HG03565 (cell line): Measurements from ENCODE around the gene RABAC1.
"Not testable (repeated sequence)": the region's sequence is repeated elsewhere in the genome, so short reads cannot be mapped to it uniquely, and the experiment has no call there.

Experiments
- ATAC-seq: cut with Tn5 transposase; IDR thresholded peaks from one replicate; pipeline ENCODE4 v1.9.1; 2021; ENCODE audit warnings: mild to moderate bottlenecking, moderate library complexity; ENCODE audit not compliant: unreplicated experiment

The RABAC1 gene, protein sequence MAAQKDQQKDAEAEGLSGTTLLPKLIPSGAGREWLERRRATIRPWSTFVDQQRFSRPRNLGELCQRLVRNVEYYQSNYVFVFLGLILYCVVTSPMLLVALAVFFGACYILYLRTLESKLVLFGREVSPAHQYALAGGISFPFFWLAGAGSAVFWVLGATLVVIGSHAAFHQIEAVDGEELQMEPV

DNA sequence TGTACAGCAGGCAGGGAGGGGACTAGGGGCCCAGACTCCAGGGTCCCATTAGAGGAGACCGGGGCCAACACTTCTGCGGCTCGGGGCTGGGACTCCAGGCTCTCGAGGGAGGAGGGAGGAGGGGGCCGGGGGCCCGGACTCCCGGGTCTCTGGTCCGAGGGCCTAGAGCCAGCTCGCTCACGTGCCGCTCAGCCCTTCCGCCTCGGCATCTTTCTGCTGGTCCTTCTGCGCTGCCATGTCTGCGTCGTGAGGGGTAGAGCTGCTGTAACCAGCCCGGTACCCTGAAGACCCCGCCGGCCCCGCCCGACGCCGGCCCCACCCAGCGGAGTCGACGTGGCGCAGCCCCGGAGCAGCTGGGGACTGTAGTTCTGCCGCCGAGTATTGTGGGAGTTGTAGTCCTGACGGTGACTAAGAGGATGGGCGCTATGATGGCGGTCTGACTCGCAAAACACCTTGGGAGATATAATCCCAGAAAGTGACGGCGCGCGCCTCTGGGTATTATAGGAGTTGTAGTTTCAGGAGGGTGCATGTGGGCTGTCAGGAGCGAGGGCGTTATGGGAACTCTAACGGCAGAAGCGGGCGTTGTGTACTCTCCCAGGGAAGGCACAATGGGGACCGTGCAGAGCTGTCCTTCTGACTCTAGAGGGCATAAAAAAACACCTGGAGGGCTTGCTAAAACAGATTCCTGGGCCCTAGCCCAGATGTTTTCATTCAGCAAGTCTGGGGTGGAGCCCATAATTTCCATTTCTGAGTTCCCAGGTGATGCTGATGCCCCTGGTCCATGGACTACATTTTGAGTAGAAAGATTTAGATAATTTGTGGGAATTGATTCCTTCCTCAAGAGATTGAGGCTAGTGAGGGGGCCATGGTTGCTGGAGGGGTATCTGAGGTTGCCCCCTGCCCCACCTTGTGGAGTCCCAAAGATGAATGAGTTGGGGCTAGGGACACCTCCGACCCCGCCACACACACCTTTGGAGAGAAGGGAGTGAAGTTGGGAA lies at the start of gene RABAC1:
RABAC1 (minus strand) TSS at position 266 of the 998 bp plus-strand sequence; CDS start at position 237, 29 bp downstream.
- peak; percentile 87 for ATAC-seq

DNA sequence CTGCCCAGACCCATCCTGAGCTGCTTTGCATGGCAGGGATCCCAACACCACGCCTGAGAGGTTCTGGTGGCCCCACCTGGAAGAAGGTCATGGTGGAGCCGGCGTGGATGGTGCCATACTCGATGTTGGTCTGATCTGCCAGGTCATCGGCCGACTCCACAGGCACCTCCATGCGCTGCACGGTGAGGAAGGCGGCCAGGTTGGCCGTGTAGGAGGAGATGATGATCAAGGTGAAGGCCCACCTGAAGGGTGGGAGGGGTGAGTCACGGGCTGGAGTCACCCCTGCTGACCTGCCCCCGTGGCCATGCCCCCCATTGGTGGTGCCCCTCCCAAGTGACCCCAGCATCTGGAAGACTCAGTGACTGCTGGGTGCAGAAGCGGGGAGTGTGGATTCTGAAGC lies 47.4 kb upstream of the RABAC1 start:
- no peak for ATAC-seq

DNA sequence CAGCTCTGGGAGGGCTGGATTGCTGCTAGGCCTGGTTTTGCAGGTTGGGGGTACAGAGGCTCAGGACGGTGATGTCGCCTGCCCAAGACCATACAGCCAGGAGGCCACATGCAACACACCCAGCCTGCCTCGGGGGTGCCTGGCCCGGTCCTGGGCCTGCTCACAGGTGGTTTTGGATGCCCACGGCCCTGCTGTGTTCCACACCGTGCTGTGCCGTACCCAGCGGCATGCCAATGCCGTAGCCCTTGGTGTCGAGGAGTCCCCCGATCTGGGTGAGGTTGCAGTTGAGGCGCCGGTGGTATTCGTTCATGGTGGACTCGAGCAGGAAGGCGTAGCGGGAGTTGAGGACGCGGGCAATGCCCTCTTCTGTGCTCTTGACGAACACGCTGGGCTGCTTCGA lies 46.4 kb upstream of the RABAC1 start:
- no peak for ATAC-seq

DNA sequence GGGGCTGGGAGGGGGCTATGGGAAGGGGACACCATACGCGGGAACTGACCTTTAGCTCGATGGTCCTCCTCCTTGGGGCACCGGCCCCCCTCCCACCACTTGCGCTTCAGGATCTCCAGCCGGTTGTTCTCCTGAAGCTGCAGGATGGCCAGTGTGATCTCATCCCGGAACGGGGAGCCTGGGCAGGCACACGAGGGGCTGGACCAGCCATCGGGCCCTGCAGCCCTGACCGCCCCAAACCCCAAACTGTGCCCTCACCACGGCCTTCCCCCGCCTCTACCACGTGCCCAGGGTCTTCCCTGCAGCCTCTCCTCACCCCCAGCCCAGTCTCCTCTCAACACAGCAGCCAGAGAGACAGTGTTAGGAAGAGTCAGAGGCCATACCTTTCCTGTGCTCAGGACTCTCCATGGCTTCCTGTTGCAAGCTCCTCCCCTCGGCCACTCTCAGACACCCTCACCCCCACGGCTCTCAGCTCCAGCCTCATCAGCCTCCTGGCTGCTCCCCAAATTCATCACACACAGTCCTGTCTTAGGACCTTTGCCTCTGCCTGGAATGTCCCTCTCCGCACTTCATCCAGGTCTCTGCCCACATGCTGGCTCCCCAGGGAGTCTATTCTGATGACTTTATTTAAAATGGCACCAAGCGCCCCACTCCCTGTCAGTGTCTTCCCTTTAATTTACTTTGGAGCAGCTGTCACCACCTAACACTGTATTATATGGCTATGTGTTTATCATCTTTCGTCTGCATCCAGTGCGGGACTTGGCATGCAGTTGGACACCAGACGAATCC lies 44.6 kb upstream of the RABAC1 start:
- ATAC-seq = no peak

DNA sequence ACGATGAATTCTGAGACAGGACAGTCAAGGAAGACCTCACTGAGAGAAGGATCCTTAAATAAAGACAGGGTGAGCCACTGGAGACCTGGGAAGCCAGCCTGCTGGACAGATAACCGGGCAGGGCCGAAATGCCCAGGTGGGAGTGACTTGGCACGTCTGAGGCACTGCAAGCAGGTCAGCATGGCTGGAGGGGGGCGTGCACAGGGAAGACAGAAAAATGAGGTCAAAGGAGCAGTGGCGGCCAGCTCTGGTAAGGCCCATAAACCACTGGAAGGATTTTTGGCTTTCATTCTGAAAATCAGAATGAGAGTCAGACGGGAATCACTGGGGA lies 40.7 kb upstream of the RABAC1 start:
- no peak for ATAC-seq

DNA sequence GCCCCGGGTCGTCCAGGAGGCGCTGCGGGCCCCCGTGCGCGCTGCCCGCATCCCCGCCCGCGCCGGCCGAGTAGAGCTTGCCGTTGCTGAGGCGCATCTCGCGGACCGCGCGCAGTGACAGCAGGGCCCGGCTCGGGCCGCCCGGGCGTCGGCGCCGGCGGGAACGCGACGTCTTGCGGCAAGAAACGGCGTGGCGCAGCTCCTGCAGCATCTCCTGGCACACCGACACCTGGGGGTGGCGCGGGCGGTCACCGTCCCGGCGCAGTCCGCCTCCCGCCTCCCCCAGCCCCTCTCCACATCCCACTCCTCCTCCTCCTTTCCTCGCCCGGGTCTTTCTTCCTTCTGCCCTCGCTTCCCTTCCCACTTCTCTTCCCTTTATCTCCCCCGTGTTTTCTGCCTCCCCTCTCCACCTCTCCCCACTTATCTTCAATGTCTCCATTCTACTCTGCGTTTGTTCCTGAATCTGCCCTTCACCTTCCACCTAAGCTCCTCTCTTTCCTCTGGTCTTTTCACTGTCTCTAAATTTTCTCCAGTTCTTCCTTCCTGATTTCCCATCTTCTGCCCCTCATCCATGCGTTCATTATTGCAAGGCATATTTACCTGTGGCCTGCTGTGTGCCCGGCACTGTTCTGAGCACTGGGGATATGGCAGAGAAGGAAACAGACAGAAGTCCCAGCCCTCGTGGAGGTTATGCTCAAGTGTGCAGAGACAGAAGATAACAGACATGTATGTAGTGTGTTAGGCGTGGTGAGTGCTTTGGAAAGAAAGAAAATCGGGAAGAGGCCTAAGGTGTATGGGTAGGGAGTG lies 40.2 kb upstream of the RABAC1 start:
- no peak for ATAC-seq

DNA sequence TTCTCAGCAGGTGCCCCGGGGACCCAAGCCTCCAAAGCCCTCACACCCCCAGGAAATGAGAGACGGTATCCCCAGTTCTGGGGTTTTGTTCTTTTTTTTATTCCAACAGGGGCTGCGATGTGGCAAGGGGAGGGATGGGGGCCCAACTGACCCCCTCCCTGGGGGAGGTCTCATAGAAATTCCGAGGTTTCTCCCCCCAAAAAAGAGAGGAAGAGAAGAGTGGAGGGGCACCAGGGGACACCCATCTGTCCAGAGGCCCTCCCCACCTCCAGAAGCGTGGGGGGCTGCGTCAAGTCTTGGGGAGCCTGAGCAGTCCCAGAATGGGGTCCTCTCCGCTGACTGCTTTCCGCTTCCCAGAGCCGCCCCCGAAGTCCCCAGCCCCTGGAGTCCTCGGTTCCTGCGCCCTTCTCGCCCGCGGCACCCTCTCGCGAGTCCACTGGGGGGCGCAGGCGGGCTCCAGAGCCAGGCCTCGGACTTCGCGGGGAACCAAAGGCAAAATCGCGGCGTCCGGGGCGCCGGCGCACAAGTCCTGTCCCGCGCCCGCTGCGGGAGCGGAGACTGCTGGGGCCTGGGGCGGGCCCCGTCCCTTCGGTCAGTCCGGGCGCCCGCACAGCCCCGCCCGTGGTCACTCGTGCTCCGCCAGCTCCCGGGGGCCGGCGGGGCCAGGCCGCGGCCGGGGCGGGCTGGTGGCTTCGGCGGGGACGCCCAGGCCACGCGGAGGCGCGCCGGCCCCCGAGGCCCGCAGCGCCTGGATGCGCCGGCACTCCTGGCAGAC lies 39.3 kb upstream of the RABAC1 start:
- no peak for ATAC-seq

DNA sequence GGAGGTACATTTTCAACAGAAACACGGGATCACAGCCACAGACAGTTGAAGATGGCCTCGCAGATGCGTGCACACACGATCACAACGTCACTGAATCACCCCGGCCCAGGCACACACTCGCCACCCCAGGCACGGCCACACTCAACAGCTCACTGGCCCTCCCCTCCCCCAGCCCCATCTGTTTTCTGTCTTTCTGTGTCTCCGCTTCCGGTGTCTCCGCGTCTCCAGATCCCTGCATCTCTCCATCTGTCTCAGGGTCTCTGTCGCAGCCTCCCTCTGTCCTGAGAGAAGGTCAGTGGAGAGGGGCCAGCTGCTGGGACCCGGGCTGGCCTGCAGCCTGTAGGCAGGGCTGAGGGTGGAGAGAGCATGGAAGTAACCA lies 38.7 kb upstream of the RABAC1 start:
- ATAC-seq = no peak

DNA sequence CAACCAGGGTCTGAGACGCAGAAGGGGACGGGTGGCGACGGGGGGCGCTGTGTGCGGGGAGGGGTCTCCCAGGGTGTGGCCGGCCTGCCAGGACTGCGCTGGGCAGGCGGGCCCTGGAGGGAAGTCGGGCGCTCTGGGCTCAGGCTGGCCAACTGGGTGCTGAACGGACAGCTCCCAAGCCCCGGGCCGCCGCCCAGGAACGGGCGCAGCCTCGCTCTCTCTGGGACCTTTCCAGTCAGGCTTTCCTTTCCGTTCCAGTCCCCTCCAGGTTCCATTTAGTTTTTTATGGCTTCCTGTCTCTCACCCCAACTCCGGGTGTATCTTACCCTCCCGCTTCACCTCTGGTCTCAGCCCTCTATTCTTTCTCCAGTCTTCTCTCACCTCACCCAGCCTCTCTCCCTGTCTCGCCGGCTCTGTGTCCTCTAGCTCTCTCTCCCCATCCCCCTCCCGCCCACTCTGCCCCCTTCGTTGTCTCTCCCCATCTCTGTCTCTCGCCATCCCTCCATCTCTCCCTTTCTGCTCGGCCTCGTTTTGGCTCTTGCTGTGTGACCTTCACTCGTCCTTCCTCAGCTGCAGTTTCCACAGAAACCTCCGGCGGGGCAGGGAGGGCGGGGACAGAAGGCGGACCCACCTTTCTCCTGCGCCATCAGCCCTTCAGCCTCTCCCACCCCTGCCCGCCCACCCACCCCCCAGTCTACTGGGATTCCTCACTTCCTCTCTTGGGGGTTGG lies 38.2 kb upstream of the RABAC1 start:
- no peak for ATAC-seq

DNA sequence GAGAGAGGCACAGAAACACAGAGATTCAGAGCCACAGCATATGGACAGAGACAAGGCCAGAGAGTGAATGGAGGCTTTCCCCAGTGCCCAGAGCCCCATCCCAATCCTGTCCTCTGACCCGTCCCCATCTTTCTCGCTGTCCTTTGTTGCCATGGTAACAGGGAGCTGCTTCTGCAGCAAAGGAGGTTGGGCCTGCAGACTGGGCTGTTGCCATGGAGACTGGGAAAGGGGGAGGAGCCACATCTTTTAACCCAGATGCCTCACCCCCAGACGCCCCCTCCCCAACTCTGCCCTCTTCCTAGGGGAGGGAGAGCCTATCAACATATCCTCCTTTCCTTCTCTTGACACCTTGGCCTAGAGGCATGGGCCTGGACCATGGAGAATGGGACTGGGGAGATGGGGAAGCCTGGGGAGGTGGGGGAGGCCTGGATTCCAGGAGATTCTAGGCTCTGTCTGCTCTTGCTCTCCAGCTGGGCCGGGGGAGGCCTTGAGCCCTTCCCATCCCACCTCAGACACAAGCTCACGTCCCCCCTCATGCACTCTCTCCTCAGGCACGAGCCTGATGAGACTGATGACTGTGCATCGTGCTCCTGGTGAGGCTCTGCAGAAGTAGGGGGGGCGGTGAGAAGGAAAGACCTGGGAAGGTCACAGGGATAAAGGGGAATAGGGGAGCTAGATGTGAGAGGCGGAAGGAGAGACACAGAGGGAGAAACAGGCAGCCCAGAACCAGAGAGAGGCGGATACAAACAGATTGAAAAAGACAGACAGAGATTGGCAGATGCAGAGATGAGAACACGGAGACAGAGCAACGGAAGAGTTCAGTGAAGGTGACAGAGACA lies 37.1 kb upstream of the RABAC1 start:
- no peak for ATAC-seq

DNA sequence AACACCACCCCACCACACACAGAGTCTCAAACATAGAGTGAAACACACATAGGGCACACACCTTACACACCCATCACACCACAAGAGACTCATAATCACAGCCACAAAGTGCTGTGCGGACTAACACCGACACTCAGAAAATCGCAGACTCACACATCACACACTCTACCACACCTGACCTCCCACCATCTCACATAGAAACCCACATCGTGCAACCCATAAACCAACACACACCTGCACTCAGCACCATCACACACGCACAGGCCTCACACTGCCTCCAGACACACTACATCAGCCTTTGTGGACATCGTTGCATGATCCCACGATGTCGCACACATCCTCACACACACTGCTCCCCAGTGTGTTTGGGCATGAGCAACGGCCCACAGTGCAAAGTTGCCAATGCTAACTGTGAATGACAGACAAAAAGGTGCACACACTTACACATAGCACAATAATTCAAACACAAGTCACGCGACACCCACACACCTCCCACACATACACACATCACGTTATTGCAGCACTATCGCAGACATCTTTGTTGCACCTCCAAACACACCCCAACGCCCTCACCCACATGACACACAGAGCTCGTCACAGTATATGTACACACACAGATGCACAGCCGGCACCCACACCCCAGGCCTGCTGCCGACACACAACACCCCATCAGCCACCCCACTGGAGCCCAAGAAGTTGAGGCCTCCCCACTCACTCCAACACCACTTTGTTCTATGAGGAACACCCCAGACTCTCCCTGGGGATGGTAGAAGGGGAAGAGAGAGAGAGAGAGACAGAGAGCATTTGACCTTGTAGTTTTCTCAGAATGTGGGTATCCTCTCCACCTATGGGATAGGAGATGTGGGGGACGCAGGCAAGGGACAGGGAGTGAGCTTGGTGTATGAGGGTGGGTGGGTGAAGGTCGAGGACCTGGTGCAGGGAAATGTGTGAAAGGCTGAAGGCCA lies 36.2 kb upstream of the RABAC1 start:
- ATAC-seq = no peak

DNA sequence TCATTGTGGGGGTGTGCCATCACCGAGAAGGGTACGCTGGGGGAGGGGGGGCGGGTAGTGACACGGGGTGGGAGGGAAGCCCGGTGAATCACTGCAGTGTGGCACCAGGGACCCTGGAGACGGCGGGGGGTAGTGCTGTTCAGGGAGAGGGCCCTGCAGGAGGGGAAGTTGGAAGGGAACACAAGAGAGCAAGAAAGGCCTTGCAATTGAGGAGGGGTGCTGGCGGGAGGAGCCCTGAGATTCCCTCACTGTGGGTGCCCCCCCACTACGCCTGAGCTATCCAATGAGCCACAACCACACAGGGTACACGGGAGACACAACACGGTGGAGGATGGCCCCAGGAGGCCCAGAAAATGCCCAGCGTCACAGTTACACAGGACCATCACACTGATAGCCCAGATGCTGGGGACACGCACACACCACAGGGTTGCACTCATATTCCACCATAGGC lies 35.4 kb upstream of the RABAC1 start:
- ATAC-seq = no peak

DNA sequence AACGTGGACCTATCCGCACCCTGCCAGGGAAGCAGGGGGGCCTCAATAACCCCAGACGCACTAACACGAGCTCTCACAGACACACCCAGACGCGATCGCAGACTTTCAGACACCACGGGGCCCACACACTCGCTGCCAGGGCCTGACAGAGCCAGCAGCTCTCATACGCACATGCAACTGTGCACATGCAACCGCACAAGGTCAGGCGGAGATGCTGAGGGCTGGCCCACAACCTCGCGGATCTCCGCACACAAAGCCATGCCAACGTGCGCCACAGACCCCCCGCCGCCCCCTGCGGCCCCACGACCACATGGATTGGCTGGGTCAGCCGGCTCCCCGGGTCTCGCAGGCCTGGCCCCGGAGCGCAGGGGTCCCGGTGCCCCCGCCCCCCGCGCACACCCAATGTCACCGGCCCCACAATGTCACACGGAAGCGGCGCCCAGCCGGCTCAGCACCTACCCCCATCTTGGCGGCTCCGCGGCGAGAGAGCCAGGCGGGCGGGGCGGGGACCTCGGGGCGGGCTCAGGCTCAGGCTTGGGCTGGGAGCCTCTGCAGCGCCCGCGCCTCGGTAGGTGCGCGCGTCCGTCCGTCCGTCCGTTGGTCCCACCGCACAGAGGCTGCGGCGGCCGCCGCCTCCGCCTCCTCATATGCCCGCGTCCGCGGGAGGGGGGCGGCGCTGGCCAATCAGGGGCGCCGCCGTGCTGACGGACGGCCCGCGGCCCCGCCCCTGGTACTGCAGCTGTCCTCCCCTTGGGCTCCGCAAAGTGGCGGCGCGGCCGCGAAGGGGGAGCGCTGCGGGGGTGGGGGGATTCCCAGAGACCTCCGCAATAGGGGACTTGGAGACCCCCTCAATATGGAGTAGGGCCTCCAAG lies 34.7 kb upstream of the RABAC1 start, which contains the start of gene ATP1A3:
ATP1A3 (minus strand) TSS at position 619 of the 872 bp plus-strand sequence; CDS start at position 465, 154 bp downstream.
- no peak for ATAC-seq

DNA sequence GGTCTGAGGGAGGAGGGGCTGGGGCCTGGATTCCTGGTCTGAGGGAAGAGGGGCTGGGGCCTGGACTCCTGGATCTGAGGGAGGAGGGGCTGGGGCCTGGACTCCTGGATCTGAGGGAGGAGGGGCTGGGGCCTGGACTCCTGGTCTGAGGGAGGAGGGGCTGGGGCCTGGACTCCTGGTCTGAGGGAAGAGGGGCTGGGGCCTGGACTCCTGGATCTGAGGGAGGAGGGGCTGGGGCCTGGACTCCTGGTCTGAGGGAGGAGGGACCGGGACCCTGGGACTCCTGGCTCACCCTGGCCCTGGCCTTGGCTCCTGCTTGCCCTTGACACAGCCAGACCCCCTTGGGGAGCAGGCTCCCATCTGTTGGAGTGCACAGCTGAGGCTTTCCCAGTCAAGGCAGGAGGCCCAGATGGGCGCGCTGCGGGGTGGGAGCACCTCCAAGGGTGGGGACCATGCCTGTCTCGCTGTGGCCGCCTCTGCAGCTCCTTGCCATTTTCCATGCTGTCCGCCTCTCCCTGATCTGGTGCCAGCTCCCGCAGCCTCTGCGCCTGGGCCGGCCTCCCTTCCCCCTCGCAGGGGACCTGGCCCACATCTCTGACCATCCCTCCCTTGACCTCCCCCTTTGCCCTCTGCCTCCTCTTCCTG lies 32.9 kb upstream of the RABAC1 start:
- not testable (repeated sequence) for ATAC-seq

DNA sequence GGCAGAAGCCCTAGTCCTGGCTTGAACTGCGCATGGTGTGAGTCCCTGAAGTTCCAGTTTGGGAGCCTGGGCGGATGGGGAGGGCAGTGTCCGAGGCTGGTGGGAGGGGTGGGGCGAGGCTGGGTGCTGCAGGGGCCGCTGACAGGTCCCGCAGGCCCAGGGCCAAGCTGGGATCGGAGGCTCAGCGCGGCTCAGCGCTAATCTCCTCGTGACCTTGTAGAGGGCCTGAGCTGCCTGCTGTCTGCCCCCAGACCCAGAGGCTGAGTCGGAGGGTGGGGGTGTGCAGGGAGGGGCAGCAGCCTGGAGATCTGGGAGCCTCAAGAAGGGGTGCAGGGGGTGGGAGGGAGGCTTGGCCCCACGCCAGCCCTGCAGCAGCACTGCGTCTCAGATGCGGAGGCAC lies 31.9 kb upstream of the RABAC1 start:
- no peak for ATAC-seq

DNA sequence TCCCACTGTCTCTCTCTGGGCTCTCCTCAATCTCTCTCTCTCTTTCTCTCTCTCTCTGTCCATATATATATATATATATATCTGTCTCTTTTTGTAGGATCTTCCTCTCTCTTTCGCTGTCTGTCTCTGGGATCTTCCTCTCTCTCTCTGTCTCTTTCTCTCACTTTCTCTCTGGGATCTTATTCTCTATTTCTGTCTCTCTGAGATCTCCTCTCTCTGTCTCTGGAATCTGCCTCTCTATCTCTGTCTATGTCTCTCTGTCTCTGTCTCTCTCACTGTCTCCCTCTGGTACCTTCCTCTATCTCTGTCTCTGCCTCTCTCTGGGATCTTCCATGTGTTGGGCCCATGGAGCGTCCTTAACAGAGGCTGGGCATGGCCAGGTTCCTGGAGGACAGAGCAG lies 31.5 kb upstream of the RABAC1 start:
- ATAC-seq = no peak
